ENCODE measurements around the gene USP28.

- no peak for TF ChIP-seq CTCF (IDR thresholded peaks at IDR 0.05; ENCODE audit: insufficient read depth, low read length)
- no peak for TF ChIP-seq POLR2AphosphoS5 (IDR thresholded peaks at IDR 0.05; ENCODE audit: low read depth)
- TF ChIP-seq REST (IDR thresholded peaks at IDR 0.05; ENCODE audit: insufficient replicate concordance, low read depth) = no peak
- TF ChIP-seq GABPA (IDR thresholded peaks at IDR 0.05; ENCODE audit: low read depth) = no peak
These were observed 58.2 kb downstream of the USP28 start for GRCh38 chr11:113817162-113817561.

Measured in HL-60 (cell line).